Measurements from ENCODE around the gene LAMA5. TPM values are rescaled to one million over a fixed set of nuclear protein-coding genes. Genes with fewer than 3 reads are reported as not detected.

LAMA5 gene
- polyA plus RNA-seq, 5 donors, result 92.3 to 207 (median 148) TPM

DNA sequence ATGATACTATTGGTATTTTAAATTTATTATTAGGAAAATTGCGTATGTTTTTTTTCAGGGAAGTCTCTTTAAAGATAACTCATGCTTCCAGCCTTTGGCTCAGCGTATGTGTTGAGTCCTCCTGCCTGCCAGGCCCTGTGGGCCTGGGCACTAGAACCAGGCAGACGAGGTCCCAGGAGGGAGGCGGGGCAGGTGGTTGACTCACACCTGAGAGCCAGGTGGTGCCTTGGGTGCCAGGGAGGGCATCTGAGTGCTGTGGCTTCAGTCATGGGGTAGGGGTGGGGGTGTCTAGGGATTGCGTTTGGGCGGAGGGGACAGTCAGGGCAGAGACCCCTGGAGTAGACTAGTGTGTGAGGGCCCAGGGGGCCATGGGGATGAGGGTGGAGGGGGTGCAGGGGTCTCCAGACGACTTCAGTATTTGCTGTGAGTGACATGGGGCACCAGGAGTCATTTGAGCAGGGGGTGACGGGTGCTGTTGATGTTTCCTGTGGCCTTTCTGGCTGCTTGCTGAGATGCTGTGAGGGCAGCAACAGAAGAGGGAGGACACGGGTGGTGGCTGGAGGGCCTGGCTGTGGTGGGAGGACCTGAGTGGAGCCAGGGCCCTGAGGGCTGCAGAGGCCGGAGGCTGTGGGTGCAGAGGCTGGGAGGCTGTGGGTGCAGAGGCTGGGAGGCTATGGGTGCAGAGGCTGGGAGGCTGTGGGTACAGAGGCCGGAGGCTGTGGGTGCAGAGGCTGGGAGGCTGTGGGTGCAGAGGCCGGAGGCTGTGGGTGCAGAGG lies 79.2 kb downstream of the LAMA5 start:
- no peak for DNase-seq

DNA sequence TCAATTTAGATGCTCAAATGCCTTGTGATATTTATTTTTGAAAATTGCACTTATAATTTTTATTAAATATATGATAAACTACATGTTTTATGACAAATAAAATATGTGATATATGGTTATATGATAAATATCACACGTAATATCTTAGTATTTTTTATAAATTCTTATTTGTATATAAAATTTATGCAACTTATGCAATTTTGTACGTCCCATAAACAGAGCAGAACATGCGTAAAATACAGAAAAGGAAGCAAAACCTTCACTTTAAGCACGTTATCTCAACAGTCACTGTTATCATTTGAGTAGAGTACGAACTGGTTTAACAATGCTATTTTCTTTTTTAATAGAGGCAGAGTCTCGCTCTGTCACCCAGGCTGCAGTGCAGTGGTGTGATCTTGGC lies 80.0 kb downstream of the LAMA5 start:
- DNase-seq, result no peak

DNA sequence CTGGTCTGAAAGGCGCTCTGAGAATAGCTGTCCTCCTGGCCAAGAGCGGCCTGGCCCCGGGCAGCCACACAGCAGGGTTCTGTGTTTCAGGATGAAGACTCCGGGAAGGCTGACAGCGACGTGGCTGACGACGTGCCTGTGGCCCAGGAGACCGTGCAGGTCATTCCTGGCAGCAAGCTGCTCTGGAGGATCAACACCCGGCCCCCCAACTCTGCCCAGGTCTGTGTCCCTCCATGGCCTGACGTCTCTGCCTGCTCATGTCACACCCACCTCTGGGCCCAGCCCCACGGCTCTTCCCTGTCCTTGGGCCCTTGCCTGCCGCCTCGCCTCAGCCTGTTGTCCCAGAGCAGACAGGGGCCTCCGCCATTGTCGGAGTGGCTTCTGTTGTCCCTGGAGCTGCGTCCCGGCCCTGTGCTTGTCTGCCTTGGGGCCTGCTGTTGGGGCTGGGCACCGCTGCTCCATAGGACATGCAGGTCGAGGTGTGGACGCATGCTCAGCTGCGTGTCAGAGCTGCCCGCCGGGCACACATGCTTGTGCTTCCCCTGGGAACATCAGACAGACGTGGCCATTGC lies 80.5 kb downstream of the LAMA5 start:
- DNase-seq, result no peak

DNA sequence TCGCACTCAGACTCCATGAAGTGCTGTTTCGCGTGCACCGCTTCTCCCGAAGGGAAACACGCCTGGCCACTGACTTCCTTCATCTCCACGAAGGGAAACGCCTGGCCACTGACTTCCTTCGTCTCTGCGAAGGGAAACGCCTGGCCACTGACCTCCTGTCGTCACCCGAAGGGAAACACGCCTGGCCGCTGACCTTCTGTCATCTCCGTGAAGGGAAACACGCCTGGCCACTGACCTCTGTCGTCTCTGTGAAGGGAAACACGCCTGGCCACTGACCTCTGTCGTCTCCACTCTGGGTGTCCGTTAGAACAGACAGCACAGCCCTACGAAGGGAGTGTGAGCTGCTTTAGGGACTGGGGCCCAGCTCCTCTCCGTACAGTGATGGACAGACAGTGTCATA lies 81.4 kb downstream of the LAMA5 start:
- DNase-seq, result peak; percentile 29 to 46

DNA sequence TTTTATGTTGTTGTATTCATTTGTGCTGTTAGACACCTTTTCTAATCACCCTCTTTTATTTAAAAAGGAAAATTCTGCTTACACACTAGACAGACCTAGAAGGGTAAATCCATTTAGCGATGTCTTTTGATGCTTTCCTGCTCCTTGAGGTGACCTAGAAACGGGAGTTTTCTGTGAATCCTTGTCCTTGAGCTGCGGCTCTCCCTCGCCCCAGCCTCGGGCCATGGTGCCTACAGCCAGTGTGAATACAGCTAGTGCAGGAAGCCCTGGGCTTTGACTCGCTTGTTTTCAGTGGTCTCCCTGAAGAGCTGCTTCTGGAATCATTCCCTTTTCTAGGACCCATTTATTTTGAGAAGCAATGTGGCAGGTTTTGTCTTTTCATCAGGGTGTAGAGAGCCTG lies 82.0 kb downstream of the LAMA5 start:
- DNase-seq, result no peak

DNA sequence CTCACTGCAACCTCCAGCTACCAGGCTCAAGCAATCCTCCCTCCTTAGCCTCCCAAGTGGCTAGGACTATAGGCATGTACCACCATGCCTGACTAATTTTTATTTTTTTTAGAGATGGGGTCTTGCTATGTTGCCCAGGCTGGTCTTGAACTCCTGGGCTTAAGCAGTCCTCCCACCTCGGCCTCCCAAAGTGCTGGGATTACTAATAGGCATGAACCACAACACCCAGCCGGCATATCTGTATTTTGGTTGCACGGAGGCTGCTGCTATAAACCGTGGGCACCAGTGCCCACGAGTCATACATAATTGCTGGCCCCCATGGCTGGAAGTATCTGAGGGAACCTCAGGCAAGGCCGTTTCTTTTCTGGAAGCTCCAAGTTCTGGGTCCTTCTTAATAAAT lies 82.7 kb downstream of the LAMA5 start:
- no peak for DNase-seq

DNA sequence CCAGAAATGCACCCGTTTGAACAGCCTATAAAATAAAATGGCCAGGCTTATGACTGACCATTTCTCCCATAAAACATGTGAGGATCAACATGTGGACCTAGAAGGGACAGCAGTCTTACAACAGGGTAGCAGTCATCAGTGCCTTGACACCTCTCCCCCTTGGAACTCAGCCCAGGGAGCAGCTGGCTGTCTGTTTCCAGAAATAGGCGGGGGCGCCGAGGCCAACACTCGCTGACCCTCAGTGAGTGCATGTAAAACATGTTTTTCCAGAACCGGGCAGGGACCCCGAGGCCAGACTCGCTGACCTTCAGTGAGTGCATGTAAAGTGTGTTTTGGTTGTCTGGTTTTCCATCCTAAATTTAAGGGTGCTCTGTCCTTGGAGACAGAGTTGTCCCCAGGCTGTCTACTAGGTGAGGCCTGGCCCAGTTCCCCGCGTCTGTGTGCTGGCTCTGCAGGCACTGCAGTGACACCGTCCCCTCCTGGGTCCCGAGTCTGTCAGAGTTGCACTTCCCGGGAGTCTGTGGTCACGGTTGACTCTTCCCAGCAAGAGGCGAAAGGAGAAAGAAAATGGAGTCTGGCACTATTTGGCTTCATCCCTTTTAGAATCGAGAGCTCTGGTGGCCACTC lies 84.1 kb downstream of the LAMA5 start:
- no peak for DNase-seq

DNA sequence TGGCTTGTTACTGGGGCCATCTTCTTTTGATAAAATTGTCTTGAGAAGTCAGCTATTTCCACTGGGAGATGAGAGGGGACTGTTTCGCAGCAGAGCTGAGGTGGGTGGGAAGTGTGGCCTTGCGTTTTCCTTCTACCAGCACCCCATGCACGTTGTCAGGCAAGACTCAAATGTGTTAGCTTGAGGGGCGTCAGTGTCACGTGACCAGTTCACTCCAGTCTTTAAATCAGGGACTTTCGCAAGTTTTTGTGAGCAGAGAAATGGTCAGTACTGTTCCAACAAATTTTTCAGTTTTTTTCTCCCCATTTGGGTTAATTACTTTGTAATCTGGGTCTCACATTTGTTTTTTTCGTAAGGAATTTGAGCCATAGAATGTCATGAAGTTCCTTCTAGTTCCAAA lies 85.0 kb downstream of the LAMA5 start:
- no peak for DNase-seq

DNA sequence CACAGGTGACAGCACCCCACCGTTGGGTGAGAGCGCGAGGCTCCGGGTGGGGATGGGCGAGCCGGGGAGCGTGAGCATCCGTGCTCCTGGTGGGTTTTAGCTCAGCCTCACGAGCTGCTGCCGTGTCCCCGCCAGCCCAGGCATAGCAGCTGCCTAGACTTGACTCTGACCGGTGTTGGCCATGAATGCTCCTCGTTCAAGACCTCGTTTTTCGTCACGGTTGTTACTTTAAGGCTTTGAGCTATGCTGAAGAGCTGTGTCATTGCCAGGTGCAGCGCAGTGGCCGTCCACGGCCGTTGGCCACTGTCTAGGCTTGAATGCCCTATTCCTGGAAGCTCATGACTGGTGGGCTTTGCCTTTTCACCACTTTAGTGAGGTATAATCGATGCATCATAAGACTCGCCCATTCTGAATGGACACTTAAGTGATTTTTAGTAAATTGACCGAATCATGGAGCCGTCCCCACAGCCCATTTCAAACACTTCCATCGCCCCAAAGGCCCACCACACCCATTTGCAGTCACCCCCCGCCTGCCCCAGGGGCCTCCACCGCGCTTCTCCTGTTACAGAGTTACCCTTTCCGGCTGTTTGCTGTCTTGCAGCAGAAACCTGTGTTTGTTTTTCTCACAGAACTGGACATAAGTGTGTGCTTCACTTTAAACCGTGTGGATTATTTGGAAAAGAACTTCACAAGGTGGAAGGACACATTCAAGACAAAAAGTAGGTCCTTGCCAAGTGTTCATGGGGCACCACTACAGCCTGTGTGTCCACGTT lies 85.8 kb downstream of the LAMA5 start:
- DNase-seq, result no peak

DNA sequence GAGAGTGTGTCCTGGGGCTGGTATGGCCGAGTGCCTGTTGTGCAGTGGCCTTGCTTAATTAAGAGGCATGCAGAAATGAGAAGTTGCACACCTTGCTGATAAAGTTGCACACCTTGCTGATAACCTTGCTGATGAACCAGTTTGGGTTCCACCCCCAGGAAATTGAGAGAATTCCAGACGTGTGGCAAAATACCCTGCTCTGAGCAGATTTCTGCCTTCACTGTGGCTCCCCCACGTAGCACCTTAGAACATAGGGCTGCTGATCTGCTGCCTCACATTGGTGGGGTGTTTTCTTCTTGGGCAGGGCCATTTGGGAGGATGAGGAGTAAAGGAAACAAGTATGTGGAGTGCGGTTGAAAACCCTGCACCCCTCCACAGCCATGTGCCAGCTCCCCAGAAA lies 86.8 kb downstream of the LAMA5 start:
- no peak for DNase-seq

DNA sequence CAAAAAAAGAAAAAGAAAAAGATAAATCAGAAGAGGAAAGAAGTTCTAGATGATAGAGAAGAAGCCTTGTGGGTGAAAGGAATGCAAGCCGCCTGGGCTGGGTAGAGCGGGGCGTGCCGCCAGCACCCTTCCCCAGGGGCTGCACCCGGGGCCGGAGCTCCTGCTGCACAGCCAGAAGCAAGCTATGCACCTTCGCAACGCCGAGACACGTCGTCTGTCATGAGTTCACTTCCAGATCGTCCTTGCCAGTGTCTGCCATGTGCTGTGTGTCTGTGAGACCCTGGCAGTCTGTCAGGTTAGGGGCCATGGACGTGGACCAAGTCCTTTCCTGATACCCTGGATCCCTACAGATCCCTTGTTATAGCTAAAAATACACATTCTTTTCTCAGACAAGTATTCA lies 89.9 kb downstream of the LAMA5 start:
- DNase-seq, result no peak

DNA sequence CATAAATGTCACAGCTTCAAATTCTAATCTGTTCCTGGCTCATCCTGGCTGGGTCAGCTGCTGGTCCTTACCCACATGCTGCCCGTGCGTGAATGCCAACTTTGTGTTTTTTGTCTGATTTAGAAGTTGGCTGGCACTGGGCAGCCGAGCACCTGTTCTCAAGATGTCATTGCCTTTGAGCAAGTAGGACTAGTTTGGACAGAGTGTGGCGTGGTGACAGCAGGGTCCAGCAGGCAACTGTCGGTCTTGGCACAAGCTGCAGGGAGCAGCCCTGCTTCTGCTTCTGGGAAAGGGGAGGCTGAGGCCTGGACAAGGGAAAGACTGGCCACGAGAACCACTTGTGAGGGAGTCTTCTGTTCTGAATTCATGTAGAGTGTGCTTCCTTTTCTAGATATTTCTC lies 90.7 kb downstream of the LAMA5 start:
- no peak for DNase-seq

DNA sequence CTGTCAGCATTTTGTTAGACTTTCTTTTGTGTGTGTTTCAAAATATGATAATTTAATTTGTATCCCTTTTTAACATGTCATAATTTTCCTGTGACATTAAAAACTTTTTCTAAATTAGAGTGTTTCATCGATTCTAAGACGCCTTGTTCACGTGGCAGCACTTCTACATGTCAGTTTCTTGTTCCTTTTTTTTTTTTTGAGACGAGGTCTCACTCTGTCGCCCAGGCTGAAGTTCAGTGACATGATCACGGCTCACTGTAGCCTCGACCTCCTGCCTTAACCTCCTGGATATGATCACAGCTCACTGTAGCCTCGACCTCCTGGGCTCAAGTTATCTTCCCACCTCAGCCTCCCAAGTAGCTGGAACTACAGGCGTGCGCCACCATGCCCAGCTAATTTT lies 91.9 kb downstream of the LAMA5 start:
- no peak for DNase-seq

DNA sequence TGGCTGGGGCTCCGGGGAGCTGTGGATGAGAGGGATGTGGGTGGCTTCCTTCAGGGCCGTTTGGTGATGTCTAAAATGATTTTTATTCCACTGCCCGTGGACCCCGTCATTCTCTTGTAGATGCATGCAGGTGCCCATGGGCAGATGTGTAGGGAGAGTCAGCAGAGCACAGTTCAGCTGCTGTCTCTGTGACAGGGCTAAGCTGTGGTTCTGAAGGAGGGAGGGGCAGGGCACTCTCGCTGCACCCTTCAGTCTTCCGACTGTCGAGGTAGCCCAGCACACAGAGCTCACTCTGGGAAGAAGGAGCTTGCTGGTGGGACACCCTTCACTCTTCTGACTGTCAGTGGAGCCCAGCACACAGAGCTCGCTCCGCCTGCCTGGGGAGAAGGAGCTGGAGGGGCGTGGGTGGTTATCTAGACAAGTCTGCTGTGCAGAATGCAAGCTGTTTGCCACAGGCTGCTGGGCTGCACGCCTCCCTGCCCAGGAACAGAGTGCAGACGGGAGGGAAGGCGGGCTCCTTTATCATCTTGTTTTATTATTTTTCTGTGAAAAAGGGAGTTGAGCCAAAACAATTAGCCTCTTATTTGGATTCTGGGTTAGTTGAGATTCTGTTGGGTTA lies 92.7 kb downstream of the LAMA5 start:
- DNase-seq, result no peak

DNA sequence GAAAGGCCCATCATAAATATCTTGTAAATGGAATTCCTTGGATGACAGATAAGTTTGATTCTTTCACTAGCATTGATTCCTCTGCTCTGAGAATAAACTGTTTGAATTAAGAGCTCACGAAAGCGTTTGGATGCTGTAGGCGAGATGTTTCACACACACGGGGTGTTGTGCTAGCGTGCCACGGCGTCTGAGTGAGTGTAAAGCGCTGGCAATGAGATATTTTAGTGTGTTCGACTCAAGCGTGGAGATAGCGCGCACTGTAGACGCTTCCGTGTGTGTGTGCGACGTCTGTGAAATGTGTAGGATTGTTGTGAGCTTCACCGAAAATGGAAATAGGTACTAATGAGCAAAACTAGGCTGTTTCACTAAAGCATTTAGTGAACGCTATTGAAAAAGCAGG lies 93.7 kb downstream of the LAMA5 start:
- no peak for DNase-seq

DNA sequence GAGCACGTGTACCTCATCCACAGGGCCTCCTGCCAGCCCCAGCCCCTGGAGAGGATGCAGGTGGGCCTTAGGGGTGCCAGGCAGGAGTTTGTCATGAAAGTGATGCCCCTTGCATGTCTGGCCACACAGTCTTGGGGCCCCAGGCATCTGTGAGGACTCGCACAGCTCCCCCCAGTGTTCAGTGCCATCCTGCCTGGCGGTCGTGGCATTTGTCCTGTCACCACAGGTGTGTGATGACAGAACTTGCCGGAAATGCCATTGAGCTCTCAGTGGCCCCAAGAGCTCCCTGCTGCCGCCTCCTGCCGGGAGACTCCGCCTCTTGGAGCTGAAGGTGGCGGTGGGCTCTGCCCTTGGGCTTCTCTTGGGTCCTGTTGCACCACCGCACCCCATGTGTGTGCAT lies 94.9 kb downstream of the LAMA5 start:
- DNase-seq, result no peak

DNA sequence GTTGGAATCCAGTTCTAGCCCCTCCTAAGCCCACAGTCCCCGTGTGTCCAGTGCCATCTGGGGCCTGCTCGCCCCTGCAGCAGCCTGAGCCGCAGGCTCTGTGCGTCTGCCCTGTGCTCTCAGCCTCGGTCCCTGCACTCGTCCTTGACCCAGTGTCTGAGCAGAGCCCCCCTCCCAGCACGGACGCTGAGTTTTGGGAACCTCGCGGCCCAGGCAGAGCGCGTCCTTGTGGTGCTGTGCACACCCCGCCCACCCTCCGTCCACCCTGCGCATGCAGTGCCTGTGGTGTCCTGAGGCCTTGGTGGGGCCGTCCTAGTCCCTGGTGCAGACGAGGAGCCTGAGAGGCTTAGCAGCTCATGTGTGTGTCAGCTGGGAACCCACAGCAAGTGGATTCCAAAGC lies 97.2 kb downstream of the LAMA5 start:
- DNase-seq, result no peak

DNA sequence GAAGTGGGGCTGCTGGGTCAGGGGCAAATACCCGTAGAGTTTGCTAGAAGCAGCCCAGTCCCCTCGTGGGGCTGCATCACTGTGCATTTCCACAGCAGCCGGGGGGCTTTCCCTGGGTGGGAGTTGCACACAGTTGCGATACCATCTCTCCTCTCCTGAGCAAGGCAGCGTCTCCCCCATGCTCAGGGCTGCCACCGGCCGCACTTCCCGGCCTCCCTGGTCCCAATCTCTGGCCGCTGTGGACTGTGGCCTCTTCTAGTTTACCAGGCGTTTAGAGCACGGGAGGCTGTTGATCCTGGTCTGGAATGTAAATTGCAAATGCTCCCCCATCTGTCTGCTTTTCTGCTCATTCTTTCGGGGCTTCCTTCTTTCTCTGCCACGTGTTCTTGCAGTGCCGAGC lies 97.7 kb downstream of the LAMA5 start:
- DNase-seq, result no peak

DNA sequence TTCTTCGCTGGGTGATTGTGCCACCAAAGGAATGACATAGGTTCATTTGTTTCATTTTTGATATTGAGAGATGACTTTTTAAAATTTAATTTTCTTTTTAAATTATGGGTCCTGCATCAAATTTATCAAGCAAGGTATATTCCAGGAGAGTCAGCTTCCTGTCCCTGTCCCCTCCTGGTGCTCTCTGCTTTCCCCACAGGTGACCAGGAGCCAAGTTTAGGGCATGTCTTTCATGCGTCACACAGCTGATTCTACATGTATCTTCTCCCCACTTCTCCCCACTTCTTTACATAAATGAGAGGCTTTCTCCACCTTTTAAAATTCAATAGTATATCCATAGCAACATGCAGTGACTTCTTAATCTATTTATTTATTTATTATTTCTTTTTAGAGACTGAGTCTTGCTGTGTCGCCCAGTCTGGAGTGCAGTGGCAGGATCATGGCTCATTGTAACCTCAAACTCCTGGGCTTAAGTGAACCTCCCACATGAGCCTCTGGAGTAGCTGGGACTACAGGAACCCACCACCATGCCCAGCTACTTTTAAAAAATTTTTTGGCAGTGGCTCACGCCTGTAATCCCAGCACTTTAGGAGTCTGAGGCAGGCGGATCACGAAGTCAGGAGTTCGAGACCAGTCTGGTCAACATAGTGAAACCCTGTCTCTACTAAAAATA lies 98.7 kb downstream of the LAMA5 start:
- DNase-seq, result no peak

DNA sequence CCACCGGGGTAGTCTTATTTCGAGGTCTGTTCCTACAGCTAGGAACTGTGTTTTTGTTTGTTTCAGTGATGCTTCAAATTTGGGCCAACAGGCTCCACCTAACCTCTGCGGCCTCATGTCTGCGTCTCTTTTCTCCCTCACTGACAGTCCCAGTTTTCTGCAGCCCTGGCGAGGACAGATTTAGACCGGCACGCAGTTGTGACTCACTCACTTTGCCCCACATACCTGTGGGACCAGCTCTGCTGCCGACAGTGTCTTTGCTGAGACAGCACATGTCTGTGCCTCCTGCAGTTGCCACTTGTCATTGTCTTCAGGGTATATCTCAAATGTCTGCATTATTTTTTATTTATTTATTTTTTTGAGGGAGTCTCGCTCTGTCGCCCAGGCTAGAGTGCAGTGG lies 99.6 kb downstream of the LAMA5 start:
- no peak for DNase-seq

DNA sequence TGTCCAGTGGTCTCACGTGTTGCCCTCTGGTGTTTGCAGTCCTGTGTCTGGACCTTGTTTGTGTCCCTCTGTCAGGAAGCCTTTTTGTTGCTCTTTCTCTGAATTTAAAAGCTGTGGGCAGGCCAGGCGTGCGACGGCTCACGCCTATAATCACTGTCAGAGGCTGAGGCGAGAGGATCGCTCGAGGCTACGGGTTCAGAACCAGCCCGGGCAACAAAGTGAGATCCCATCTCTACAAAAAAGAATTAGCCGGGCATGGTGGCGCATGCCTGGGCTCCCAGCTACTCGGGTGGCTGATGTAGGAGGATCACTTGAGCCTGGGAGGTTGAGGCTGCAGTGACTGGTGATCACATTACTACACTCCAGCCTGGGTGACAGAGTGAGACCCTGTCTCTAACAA lies 100.3 kb downstream of the LAMA5 start:
- no peak for DNase-seq

DNA sequence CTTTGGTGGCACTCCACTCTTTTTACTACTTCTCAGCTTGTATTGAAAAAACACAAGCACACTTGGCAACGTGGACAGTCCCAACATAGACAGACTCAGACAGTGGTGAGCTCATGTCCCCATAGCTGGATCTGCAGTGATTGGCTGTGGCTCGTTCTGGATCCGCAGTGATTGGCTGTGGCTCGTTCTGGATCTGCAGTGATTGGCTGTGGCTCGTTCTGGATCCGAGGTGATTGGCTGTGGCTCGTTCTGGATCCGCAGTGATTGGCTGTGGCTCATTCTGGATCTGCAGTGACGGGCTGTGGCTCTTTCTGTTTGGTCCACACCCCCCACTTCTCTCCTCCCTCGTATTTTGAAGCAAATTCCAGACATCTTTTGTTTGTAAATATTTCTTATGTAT lies 100.8 kb downstream of the LAMA5 start:
- DNase-seq, result no peak

All from right lung (tissue), 5 donors.